Midbrain (tissue), 1 donor: ENCODE measurements around the gene CACNA2D3.
"Not testable (repeated sequence)": the region's sequence is repeated elsewhere in the genome, so short reads cannot be mapped to it uniquely, and the experiment has no call there.

Experiments
- DNase-seq: peaks from one replicate; lab custom pipeline; 2025; lab: John Stamatoyannopoulos, UW

CACNA2D3 gene

DNA sequence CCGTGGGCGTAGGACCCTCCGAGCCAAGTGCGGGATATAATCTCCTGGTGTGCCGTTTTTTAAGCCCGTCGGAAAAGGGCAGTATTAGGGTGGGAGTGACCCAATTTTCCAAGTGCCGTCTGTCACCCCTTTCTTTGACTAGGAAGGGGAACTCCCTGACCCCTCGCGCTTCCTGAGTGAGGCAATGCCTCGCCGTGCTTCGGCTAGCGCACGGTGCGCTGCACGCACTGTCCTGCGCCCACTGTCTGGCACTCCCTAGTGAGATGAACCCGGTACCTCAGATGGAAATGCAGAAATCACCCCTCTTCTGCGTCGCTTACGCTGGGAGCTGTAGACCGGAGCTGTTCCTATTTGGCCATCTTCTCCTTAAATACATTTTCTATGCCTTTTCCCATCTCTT, 342.2 kb downstream of the CACNA2D3 start:
- DNase-seq: not testable (repeated sequence)

DNA sequence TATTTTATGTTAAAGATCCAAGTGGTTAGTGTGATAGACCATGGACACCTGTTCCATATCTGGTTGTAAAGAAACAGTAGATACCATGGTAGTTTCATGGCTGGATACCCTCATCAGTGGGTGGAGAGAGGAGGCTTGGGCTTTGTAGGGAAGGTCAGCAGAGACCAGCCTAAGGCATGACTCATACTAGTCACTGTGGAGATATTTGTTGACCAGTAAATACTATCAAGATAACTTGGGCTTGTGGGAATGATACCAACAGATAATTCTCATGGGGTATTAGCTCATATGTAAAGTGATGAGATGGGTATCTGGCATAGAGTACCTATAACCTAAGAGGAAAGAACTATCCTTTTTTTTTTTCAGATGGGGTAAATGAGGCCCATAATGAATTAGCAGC, 354.5 kb downstream of the CACNA2D3 start:
- DNase-seq: no peak

DNA sequence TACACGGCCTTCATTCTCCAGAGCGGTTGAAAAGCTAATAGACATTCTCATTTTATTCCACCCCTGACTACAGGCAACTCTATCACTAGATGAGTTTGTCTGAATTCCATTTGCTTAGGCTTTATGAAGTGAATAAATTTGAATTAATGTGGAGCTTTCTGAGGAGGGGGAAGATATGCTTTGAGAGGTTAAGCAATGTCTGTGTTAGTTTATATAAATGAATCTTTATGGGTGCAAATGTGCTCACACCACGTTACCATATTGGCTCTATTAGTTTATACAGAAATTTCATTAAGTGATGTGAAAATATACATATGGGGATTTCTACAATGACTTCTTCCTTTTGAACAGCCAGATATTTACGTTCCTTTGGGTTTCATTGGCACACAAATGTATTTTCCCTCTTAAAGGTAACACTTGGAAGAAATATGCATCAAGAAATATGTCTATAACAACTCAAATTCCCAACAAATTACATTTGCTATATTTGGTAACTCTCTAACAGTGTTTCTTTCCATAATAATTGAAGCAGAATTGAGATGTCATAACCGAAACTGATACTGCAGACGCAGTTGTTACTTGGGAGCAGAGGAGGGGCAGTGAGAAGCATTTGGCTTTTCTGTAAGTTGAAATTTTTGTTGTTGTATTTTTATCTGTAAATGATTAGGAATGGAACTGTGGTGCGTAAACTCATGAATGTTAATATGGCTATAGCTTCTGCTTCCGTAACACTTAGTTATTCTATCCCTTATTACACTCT, 359.4 kb downstream of the CACNA2D3 start:
- no peak for DNase-seq

DNA sequence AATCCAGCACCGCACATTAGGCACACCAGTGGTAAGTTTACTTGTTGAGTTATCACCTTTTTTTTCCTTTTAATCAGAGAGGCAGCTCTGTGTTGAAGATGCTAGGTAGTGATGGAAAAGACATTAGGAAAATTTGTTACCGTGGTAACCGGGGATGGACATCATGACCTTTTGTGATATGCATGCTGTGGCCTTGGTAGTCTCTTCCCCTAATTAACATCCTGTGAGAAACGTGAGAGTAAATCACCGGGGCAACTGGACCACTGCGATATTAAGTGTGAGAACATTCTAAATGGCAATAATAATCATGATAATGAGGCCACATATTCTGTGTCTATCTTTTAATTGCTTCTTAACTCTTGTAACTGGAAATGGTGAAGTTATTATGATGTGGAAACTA, 362.0 kb downstream of the CACNA2D3 start:
- no peak for DNase-seq

DNA sequence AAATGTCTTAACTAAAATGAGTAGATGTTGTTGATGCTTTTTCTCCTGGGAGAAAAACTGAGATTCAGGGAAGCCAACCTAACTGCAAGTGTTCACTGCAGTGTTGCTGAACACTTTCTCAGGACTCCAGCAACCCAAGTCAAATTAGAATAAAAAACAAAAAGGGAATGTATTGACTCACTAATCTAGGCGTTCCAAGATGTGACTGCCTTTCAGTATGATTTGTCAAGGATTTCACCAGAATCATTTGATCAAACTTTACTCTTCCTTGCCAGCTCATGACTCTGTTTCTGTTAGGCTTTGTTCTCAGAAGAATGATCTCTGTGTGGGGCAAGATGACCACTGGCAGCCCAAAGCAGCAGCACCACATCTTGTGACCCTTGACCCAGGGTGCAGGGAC, 364.0 kb downstream of the CACNA2D3 start:
- no peak for DNase-seq

DNA sequence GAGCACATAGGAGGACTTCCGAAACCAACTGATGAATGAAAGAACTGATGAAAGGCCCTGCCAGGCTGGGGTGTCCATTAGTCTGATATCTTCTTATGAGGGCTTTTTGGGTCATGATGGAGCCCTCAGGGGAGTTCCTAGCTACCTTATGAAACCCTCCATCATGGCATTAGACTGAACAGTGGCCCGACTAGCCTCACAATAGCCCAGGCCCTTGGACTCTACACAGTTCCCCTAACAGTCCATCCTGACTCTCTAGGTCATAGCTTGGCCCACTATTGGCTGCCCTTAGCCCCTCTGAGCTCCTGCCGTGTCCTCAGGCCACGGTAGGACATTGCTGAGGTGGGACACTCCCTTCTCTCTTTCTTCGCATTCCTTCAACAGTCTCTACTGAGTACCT, 365.9 kb downstream of the CACNA2D3 start:
- no peak for DNase-seq

DNA sequence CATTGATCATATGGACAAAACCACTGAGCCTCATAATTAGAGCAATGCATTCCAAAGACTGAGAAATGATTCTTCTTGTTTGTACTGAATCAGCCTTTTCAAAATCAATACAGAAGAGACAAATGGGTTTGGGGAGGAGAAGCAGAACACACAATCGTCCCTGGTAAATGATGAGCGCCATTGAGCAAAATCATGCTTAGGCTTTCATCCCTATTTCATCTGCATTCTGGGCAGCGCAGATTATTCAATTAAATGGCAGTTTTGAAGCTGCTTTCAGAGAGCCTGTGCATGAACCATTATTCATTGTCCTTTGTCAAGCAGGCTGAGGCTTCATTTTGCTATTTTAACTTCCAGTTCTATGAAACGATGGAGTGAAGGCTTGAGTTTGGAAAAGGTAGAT, 371.9 kb downstream of the CACNA2D3 start:
- no peak for DNase-seq

DNA sequence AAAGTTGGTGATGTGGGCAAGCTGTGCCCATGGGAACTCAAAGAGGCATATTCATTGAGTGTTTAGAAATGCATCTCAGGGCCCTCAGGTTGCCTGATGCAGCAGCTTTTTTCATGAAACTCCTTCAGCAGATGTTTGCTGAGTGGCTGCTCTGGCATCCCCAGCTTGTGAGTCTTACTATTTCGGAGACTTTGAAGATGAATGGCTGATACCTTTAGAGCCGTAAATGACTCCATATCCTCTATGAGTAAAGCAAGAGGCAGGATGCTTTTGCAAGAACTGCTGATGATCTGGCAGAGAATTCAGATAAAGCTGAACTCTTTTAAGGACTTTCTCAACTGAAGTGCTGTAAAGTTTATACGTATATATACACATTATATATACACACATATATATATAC, 384.3 kb downstream of the CACNA2D3 start:
- no peak for DNase-seq

DNA sequence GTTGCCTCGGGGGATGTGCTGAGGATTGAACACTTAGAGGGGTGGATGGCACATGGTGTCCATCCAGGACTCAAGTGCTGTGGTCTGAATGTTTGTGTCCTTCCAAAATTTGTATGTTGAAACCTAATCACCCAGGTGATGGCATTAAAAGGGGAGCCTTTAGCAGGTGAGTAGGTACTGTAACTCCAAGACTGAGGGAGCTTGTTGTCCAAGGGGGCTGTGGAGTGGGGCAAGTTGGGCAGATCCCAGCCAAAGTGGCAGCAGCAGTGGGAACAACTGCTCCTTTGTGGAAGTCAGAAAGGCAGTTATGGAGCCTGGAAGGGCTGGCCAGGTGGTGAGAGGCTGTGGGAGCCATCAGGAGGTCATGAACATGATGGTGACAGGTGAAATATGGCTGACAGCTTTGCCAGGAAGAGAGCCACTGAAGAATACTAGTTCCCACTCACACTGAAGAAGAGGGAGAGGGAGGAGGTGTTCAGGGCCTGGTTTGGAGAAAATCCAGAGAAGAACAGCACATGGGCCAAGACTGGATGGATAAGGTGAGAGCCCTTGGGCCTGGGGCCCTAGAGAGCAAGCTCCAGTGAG, 385.6 kb downstream of the CACNA2D3 start:
- DNase-seq: no peak

DNA sequence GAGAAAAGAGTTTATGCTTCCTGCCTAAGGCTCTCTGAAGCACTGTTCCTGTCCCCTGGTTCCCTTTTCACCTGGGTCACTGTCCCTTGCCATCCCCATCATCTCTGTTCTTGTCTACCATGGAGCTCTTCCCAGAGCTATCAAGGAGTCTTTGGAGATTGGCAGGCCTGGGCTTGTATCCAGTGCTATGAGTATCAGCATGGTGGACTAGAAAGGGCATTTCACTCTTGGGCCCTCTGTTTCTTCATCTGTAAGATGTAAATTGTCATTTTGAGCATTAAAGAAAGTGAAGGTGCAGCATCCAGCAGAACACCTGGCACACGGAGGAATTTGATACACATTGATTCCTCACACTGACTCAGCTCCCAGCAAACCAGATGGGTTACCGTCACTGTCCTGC, 388.2 kb downstream of the CACNA2D3 start:
- DNase-seq: no peak

DNA sequence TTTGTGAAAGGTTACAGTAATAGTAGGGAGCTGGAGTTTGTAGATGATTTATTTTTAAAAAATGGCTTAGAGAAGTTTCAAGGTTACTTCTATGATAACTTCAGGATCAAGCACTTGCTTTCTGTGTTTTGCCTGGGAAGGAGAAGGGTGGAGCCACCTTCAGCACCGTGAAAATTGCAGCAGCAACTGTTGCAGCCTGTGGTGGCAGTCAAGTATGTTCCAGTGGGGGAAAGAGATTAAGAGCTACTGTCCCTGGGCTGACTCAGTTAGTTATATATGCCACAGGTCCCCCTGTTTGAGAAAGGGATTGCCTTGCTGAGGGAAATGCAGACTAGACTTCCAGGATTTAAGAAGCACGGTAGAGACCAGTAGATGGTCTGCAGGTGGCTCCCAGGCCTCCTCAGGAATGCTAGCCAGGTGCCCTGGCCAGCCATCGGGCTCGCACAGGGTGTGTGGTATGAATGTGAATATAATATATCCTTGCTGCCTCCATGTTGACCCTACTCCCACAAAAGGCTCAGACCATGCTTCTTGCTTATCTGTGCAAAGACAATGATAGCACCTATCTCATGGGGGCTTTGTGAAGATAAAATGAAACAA, 389.5 kb downstream of the CACNA2D3 start:
- DNase-seq: no peak

DNA sequence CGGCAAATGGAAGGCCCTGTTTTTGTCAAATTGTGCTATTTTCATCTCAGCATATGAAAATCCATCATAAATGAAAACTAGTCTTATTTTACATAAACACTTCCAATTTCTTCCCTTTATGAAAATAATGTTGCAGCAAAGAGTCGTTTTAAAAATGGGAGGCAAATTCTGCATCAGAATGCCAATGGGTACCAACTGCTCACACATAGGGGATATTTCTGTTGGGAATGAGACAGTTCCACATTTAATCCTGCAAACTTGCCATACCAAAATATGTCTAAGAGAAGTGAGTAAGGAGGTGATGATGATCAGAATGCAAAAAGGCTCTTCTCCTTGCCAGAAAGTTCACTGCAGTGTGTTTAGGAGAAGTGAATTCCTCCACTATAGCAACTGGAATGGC, 391.7 kb downstream of the CACNA2D3 start:
- no peak for DNase-seq

DNA sequence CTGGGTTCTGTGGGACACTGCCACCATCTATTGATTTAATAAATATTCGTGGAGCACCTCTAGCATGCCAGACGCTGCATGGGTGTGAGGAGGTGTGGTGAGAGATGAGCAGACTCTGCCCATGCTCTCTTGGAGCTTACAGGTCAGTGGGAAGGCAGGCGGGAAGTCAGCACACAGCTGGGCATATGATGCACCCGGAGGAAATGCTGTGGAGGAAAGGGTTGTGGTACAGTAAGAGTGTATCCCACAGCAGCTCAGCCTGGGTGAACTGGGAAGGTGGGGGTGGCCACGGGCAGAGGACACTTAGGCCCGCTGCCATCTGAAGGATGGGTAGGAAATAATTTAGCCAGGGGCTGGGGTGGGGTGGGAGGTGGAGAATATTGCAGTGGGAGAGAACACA, 392.1 kb downstream of the CACNA2D3 start:
- DNase-seq: no peak

DNA sequence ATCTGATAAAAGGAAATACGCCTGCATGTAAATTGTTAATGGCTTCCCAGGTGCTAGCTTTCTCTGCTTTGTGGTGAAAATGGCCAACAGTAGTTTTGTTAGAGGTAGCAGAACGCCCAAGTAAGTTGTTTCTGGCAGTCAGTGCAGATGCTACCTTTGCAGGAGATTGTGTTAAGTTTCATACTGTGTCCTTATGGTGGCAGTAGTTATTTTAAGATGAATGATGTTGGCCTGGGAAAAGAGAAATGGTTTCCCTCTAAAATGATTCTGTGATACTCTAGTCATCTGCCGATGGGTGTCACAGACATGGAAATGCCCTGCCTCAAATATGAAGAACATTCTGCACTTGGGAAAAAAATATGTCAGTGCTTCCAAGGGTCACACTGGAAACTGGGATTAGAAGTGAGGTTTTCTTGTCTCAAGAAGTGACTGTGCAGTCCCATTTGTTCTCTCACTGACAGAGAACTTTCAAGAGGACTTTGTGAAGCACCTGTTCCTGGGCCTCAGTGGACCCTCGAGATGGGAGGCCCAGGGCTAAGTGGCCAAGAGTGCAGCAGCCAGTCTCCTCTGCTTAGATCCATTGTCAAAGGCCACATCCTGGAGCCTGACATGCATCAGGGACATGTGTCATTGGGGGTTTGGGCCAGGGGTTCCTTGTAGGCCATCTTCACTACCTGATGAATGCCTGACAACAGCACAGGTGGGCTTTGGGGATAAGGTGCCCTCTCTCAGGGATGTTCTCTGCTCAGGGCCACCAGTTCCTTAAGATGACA, 393.3 kb downstream of the CACNA2D3 start:
- DNase-seq: no peak

DNA sequence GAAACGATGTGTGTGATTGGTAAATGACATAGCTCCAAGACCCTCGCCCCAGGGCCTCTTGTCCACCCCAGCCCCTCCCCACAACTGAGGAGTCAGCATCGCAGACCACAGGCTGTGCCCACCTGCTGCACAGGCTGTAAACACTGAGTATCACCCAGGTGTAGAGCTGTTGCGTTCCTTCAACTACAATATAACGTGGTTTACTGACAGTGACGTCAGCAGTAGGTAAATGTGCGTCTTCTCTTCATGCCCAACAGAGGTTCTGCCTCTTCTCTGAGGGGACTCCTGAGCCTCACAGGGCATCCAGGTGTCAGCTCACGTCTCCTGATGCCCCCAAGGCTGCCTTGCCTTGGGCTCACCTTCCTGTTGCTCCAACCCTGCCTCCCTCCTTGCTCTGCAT, 395.1 kb downstream of the CACNA2D3 start:
- DNase-seq: no peak

DNA sequence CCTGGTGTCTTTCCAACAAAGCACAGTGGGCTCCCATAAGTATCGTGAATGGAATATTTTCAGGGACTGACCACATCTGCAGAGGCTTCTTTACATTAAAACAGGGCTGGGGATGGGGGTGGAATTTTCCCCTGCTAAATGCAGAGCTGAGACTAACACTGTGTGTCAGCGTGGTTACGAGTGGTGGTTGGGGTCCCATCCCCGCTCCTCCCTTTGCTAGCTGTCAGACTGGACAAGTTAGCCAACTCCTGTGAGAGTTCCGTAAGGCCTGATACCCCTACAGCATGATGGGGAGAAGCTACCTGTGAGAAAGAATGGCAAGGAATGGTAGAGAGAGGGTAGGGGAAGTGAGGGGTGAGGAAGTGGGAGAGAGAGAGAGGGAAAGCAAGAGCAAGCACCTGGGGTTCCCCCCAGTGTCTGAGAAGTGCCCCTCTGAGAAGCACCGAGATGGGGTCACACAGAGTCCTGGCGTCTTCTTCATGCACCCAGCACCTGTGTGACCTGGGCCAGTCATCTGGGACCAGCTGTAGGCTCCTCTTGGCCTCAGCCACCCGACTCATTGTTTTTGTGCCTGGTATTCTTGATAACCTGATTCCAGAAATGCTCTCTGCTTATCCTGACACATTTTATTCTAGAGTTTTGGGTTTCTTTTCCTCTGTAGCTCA, 395.8 kb downstream of the CACNA2D3 start:
- no peak for DNase-seq

DNA sequence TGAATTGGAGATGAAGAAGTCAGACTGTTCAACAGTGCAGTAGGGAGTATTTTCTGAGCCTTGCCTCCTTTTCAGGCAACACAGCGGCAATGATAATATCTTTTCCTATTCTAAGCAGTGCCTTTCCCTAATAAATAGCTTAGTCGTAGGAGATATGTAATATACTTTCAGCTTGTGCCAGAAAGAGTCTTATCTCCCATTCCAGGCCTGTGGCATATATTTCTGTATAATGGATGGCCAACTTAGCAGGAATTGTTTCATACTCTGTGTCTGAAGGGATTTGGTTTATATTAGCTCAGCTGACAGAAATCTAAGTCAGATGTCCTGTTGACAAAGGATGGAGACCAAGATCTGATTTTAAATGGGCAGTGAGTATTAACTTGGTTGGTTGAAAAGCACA, 397.1 kb downstream of the CACNA2D3 start:
- DNase-seq: no peak

DNA sequence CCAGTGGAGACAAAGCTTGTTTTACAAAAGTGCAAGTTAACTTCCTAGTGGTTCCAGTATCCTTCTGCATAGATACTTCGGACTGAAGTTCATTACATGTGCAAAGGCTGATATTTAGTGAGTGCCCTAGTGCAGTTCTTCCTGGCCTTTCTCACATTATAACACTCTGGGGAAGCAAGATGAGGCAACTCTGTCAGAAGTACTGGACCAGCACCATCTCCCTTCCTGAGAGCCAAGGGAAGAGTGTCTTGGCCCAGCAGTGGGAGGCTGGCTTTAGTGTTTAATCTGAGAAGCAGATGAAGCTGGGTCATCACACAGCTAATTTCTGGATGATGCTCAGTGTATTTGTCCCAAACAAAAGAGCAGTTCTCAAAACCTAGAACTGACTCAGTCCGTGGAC, 397.7 kb downstream of the CACNA2D3 start:
- DNase-seq: no peak

DNA sequence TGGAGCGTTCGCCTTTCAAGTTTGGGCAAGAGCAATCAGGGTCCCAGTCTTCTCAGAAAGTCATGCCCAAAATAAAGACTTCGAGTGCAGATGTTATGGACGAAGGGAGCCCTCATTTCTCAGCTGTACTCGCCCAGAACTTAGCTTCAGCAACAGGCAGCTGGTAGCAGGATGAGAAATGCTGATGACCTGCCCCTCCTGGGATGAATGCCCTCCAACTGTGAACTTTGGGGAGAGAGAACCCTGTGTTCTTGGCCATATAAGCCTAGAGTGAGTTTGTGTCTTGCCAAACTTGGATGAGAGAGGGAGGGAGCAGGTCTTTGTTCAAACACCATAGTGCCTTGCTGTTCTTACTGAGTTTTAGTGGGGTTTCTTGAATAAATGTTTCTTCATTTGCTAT, 405.2 kb downstream of the CACNA2D3 start:
- DNase-seq: no peak

DNA sequence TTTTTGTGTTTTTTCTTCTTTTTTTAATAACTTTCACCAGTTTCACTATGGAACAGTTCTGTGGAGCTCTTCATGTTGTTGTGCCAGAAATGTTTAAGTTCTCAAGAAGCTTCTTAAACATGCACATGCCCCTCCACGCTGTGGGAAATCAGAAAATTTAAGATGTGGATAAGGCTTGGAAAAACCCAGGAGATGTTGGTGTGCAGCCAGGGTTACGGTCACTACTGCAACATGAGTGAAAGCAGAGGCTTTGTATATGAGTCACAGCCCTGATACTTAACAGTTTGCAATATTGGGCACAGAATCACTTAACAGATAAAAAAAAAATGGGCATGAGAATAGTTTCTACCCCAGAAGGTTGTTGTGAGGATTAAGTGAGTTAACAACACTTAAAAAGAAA, 405.6 kb downstream of the CACNA2D3 start:
- no peak for DNase-seq

DNA sequence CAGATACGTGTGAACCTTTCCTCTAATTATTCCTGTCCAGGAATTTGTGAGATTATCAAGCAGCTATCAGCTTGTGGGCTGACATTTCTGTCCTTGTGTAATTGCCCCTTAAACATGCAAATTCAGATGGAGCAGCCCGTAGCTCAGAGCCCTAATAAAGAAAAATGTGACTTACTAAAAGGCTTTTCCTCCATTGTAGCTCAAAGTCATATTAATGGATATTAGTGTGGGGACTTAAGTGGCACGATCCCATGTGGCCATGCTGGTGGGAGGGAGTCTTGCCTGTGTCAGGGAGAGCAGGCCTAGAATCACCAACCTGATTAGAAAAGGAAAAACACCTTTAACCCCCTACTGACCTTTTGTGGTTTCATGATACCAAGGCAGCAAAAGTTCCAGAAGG, 406.3 kb downstream of the CACNA2D3 start:
- DNase-seq: no peak

DNA sequence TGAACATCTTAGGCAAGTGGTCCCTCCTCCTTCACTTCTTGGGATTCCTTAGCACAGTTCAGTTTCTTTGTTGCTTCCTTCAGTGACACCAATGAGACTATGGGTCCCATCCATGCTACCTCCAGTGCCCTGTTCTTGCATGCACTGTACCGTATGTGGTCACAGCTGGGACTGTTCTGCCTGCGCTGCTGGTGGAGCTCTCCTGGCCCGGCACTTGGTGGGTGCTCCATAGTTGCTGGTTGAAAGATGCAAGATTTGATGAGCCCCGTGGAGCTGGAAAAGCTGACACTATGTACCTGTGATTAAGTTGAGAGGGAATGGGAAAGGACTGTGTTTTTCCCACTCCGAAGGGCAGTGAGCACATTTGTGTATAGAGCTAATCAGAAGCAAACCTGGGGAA, 407.7 kb downstream of the CACNA2D3 start:
- no peak for DNase-seq
